Inflammatory macrophage (primary cell): ENCODE measurements around the gene RPL31.

ENCODE experiments used
- DNase-seq, 2 donors: peaks; one replicate each; pipeline ENCODE4 v3.0.0-alpha.2; 2020 to 2022
- total RNA-seq, 18 experiments: gene quantifications; one replicate each; lab custom pipeline; 2026; ENCODE audit warnings: mixed read lengths in 6 of 18, inconsistent platforms in 2 of 18; lab: John Stamatoyannopoulos, UW

RPL31 gene
- 118 to 301 (median 220) reads per million in 18 experiments for total RNA-seq

DNA sequence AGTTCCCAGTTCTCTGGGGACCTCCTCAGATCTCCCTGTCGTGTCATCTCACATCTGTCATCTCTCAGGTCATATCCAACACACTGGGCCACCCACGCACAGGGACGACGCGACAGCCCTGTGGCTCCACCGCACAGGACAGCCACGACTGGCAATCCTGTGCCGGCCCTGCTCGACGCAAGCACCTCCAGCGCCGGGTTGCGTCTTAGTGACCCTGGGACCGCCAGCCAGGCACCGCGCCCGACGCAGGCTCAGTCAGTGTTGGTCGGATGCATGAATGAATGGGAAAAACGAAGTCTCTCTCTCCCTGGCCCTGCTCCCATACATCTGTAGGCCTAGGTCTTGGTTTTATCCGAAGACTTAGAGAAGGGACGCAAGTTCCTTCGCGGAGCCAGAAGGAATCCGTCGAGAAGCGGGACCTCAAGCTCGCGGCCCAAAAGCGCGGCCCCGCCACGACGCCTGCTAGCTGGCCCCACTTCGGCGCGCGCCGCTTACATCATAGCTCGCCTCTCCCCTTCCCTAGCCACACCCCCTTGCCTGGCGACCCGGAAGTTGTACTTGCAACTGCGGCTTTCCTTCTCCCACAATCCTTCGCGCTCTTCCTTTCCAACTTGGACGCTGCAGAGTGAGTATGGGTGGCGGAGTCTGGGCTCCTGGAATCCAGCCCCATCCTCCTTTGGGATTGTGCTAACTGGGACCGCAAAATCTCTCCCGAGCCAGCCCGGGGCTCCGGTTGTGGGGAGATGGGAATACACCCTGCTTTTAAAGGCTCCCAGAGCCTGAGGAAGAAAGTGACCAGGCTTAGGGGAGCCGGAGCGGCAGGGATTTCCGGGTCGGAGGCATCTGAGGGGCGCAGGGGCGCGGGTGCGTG lies at the start of gene RPL31:
RPL31 (plus strand) TSS at position 599 of the 871 bp plus-strand sequence. CDS start 413 bp downstream, outside the sequence.
- peak; percentile 94 to 96 for DNase-seq

DNA sequence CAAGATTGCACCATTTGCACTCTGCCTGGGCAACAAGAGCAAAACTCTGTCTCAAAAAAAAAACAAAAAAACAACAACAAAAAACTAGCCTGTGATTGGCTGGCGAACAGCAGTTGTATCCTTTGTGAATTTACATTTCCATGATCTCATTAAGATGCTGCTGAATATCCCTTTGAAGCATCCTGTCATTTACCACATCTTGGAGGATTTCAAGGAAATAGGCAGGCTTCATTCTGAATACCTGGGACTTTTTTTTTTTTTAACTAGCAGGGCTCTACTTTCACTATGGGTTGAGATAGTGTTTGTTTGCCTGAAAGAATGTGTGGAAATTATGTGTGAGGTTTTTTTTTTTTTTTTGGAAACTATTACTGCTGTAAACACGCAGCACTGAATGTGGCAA lies 49.6 kb upstream of the RPL31 start:
- DNase-seq = no peak

DNA sequence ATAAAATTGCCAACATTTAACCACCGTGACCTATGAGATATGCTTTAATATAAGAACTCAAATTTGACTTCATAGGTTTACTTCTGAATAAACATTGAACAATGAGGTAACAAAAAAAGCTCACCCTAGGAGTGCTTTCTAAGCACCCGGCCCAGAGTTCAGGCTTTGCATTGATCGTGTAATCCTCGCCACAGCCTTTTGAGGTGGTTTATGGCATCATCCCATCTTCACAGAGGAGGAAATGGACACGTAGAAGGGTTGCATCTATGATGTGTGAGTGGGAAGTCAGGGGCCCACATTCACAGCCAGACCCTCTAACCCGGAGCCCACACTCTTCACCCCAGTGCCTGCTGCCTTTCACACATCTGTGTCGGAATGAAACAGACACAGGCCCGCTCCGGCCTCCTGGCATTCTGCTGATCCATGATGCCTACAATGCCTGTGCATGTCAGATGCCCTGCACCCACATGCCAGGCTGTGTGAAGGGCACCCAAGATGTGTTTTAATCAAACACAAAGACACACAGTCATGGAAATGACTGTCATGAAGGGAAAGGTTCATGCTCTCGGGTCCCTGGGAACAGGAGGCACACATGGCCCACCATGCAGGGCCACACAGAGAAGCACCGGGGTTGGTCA lies 48.6 kb upstream of the RPL31 start:
- no peak for DNase-seq

DNA sequence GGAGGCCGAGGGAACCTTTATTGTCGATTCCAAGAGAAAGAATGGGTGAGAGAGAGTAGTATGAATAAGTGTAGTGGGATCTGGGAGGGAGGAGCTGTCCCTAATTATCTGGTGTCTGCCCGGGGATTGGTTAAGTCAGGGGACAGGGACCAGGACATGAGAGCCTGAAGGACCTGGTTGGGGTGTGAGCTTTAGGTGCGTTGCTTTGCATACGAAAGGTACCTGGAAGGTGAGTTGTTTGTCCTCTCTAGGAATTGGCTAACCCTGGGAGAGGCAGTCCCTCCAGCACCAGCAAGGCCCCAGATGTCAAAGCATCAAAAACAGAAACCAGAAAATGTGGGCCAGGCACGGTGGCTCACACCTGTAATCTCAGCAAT lies 48.1 kb upstream of the RPL31 start:
- no peak for DNase-seq

DNA sequence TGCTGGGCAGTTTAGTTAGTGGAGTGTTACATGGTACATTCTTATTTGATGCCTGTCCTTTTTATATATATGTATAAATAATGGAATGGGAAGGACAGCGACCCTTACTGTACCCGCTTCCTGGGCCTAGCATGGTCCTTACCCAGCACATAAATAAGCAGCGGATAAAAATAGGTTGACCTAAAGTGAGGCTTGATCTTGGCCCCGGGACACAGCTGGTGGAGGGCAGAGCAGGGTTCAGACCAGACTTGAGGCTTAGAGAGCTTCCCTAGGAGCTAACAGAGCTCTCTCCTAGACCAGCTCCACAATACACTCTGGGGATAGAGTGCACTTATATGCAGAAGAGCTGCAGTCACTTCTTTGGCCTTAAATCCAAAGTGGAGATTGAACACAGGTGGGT lies 46.9 kb upstream of the RPL31 start:
- no peak for DNase-seq

DNA sequence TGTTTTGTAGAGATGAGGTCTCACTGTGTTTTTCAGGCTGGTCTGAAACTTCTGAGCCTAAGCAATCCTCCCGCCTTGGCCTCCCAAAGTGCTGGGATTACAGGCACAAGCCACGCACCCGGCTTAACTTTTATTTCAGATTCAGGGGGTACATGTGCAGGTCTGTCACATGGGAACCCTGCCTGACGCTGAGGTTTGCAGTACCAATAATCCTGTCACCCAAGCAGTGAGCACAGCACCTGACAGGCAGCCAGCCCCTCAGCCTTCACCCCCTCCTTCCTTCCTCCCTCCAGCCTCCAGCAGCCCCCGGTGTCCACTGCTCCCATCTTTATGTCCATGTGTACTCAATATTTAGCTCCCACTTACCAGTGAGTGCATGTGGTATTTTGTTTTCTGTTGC lies 46.0 kb upstream of the RPL31 start:
- no peak for DNase-seq

DNA sequence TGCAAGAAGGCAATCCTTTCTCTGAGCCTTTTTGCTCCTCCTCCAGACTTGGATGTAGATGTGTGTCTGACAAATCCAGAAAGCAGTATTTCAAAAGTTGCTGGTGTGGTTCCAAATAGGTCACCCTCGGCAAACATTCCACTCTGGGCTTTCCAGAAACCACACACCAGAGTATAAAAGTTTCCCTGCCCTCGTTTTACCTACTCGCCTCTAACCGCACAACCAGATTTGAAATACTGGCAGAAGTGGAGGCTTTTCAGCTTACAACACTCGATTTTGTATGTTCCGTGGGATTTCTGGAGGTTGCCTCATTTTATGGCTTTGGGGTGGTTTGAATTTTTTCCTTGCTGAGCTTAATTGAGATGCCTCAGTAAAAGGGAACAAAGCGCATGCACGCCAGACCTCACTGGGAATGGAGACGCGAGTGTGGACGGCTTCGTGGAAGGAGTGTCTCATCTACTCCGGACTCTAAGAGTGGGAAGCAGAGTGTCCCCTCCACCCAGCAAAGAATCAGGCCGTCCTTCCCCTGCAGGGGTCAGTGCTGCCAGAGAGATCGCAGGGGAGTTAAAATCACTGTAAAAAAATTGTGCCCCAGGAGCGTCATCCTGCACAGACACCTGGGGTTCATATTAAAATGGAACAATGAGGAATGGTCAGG lies 44.0 kb upstream of the RPL31 start:
- no peak for DNase-seq

DNA sequence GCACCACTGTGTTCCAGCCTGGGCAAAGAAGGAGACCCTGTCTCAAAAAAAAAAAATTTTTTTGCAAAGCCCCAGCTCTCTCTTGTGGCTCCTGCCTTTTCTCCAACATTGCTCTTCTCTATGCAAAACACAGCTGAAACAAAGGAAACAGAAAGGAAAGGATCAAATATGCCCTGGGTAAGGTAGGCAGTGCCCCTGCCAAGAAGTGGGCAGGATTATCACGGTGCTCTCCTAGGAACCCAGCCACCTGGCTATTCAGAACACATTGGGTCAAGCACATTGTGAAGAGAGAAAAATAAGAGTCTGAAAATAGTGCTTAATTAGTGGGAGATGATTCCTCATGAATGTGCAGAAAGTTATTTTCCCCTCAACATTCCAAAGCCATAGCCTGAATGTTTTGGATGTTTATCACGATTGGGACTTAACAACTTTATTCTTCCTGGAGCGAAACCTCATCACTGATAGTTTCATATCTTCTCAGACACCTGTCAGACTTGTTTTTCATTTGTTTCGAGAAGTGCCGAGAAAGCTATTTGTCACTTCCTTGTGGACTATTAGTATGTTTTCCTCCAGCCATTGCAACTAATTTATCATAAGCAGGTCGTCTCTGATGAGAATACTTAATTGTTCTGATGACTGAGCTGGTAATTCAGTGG lies 42.7 kb upstream of the RPL31 start:
- no peak for DNase-seq

DNA sequence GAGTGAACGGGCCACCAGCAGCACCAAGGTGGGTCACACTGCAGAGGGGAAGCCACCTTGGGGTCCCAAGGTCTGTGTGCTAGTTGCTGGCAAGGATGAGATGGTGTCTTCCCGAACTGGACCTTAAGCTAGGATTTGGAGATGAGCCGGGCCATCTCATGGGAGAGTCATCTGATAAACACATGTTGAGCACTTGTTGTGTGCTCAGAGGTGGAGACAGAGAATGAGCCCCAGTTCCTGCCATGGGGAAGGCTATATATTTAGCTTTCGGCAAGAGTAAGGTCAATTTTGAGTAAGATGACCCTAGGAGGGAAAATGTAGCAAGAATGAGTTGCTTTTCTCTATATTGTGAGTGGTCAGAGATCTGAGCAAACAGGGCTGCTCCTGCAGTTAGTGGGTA lies 41.4 kb upstream of the RPL31 start:
- no peak for DNase-seq

DNA sequence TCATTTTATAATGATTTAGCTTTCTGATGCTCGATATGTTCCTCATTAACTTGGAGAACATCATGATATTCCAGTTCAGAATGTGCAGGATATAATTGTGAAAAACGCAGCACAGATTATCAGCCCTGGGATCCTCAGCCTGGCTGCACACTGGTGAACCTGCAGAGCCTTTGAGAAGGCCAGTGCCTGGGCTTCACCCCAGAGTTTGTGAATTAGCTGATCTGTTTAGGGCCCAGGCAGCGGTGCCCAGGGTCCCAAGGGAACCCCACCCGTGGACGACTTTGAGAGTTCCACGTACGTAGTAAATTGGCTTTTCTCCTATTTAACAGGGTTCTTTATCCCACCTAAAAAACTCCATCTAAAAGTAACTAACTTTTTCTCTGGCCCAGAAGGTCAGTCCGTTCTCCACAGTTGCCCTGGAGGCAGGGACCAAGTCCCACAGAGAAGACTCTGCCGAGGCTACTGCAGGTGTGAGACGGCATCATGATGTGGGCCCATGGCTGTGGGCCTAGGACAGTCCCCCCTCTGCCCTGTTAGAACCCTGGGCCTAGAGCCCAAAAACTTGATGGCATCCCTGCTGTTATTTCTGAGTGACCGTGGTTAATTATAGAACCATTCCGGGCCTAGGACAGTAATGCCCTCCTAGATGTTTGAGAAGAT lies 39.6 kb upstream of the RPL31 start:
- no peak for DNase-seq

DNA sequence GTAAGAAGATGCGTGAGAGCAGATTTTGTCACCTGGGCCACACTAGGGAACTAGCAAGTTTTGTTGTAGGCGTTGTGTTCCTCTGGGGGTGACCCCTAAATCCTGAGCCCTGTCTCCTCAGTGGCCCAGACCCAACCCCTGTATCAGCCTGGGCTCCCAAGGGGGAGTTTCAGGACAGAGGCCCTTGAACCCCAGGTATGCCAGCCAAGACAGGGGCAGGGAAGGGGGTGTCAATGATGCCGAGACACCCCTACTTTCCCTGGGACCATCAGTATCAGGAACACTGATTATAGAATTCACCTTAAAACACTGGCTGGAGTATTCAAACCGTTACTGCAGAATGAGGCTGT lies 39.1 kb upstream of the RPL31 start:
- no peak for DNase-seq

DNA sequence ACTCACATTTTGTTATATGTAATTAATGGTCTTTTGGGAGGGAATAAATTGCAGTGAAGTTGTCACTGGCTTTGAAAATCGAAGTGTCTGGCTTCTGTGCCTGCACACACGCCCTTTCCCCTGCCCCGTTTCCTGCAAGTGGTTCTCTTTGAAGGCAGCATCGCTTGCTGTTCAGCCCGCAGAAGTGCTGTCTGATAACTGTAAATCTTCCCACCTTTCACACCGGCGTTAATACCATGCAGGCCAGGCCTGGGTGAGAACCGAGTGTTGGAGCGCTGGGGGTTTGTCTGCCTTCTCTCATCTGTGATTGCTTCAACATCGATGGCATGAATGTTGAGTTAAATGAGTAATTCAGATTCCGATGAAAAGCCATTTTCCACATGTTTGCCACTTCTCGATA lies 37.9 kb upstream of the RPL31 start:
- no peak for DNase-seq

DNA sequence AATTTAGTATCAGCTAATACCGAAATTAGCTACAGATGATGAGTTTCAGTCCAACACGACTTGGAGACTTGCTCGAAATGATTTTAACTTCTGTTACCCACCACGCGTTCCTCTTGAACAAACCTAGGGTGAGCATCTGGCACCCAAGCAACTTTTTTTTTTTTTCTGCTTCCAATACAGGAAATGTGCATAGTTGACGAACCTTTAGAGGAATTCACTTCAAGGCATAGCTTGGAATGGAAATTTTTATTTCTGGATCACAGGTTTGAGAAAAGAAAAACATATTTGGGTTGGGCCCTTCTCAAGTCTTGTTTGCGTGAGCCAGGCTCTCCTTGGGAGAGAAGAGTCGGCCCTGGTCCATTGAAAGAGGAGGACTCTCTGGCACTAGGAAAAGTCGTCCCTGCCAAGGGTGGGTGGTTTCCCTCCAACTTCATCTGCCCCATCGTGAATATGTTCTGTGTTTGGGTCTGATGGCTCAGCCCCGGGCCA lies 37.4 kb upstream of the RPL31 start:
- no peak for DNase-seq

DNA sequence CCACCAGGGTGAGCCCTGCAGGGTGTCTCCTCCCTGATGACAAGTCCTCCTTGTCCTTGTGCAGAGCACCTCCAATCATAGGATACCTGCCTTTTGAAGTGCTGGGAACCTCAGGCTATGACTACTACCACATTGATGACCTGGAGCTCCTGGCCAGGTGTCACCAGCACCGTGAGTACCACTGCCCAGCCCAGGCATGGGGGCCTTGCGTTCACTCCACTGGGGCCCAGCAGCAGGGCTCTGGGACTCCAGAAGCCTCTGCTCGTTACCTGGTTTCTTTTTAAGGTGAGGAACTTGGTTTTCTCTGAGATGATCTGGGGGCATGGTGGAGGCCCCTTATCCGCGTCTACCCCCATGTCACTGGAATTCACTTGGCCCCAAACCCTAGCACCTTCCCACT lies 36.5 kb upstream of the RPL31 start:
- DNase-seq = no peak

DNA sequence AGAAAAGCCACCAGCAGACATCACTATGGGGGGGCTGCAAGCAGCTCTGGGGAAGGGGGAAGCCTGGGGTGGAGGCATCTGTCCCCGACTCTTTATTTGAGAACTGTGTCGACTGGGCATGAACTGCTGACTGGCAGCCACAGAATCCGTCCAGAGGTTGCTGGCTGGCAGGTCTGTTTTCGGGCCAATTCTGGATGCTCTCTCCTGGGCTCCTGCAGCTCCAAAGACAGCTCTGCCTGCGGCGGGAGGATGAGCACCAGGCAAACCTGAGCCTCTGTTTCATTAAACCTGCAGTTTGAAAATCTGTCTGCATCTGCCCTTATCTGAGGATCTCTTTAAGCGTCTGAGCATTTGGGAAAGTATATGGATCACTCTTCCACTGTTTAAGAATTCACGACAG lies 34.4 kb upstream of the RPL31 start:
- no peak for DNase-seq

DNA sequence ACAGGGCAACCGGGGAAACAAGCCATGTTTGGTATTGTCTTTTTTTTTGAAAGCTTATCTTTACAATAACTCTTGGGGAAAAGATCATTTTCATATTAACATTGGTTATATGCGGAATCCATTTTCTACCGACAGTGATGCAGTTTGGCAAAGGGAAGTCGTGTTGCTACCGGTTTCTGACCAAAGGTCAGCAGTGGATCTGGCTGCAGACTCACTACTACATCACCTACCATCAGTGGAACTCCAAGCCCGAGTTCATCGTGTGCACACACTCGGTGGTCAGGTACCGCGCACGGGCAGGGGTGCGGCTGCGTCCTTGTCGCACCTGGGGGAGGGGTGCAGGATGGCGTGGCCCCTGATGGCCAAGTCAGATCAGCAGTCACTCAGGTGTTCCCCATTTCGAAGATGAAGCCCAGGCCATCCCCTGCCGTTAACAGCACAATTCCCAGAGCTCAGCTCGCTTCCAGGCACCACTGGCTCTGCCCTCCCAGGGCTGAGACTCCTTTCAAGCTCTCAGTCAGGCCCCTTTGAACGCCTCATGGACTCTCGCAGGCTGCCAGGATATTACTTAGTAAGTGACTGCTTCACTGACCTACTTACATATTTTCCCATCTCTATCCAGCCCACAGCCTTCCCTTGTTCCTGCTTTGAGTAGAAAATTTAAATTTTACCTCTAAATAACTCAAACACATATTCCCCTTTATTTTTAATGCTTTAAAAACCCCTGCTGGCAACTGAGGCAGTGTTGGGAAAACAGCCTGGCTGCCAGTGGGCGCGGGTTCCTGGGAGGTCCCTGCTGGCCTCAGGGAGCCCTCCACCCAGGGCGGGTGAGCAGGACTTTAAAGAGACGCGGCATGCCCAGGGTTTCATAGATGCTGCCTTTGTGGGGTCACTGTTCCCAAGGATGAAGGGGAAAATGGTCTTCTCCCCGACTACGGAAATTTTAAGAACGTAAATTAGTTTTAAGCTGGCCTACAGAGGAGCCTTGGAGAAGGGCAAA lies 33.6 kb upstream of the RPL31 start:
- no peak for DNase-seq

DNA sequence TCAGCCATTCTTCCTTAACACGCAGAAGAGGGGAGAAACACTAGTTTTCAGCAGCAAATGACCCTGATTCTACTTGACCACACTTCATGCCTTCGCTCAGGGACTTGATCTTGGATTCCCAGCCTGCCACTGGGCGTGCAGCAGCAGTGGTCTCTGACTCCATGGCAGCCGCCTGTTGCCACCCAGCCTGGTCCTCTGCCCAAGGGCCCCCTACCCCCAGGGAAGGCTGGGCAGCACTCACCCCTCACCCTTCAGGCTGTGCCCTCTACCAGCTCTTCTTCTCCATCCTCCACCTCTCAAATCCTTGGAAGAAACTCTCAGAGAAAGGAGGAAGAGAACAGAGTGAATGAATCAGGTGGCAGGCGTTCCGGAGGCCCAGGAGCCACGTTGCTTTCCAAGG lies 32.1 kb upstream of the RPL31 start:
- no peak for DNase-seq

DNA sequence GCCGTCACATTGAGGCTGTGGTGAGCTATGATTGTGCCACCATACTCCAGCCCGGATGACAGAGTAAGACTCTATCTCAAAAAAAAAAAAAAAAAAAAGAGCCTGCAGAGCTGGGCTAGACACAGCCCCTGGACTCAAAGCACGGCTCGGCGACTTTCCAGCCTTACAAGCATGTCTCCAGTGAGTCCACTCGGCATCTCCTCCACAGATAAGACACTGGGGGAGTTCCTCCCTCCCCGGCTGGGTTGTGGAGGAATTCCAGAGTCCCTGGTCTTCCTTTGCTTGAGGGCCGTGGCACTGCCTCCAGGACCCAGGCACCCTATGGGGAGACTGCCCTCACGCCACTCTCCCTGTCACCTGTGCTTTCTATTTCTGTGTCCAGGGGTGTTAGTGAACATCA lies 30.9 kb upstream of the RPL31 start:
- DNase-seq = no peak

DNA sequence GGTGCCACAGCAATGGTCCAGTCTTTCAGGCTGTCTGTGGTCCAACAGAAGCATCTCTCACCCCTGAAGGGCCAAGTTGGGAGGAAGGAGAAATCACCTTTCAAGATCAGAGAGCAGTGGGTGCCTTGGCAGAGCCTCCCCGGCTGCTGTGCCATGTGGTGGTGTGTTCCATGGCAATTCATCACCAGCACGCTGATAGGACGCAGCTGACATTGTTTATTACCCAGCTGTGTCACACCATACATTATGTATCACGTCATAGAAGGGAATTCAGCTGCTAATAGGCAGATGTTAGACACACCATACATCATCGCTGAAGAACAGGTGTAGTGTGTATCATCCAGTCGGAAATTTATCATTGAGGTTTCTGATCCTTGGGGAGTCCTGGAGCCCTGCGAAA lies 29.6 kb upstream of the RPL31 start:
- no peak for DNase-seq

DNA sequence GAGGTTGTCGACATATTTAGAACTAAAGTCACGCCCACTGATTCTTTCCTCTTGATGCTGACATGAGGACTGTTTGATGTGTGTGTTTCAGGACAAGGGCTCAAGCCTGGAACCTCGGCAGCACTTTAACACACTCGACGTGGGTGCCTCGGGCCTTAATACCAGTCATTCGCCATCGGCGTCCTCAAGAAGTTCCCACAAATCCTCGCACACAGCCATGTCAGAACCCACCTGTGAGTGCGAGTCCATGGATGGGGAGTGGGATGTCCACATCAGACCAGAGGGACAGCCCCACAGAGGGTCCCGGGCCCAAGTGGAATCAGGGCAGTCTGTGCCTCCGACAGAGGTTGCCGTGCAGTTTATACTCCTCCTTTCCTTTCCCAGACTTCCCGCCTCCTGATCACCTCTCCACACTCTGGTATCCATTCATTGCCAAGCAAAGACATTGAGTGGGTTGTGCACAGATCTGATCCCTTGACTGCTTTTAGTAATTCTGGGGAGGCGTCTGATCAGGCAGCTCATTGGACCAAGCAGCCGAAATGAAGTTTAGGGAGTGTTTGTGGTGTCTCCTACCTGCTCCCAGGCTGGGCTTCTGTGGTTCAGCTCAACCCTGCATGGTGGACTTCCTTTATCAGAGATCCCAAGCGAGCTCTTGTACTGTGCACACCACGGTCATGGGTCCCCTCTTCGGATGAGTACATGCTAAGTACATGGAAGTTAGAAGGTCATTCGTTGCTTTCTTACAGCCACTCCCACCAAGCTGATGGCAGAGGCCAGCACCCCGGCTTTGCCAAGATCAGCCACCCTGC lies 27.2 kb upstream of the RPL31 start:
- no peak for DNase-seq

DNA sequence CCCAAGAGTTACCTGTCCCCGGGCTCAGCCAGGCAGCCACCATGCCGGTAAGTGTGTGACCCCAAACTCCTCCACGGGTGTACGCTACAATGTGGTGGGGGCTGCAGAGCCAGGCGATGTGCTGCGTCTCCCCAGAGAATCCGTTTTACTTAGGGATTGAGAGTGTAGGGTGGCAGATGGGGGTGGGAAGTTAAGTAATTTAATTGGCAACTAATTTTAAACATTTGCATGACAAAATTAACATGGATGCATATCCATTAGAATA lies 26.6 kb upstream of the RPL31 start:
- no peak for DNase-seq
